ENCODE results near the gene EEF2K. TPM values are rescaled to one million over a fixed set of nuclear protein-coding genes. Genes with fewer than 3 reads are reported as not detected.
"Not testable (repeated sequence)": the region's sequence is repeated elsewhere in the genome, so short reads cannot be mapped to it uniquely, and the experiment has no call there.

EEF2K gene
- total RNA-seq, 2 donors from 2014 or later: 13.7 to 42.6 TPM

DNA sequence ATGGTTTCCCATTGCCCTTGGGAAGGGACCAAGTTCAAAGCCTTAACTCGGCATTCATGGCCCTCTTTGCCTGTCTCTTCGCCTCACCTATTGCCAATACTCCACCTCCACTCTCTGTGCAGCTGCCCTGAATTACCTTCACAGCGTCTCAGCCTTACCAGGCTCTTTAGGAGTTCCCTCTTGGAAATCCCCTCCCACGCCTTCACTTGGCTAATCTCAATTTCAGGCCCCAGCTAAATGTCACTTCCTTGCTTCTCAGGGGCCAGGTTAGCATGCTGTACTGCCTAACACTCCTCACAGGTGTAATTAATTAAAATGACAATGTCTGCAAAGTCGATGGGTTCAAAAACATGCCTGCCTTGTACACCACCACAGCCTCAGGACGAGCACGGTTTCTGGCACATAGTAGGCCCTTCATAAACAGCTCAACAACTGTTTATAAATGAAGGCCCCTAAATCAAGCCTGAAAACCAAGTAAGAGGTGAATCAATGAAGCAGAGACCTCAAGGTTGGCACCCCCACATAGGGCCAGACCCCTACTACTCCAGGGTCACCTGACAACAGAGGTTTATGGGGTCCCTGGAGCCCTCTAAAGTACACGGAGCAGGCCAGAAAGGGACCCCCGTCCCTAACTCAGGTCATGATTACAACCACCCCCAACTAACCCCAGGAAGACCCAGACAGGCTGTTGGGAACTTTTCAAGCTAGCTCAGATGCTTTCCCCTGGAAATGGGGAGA, 11.2 kb upstream of the EEF2K start:
- H3K4me1 Mint-ChIP-seq (ENCODE audit: low read depth in 2 of 2): peaks cover 43 to 52% of the 10 kb centered on the region in 2 donors
- ATAC-seq: no peak
- H3K27me3 Mint-ChIP-seq: no peaks in the 10 kb centered on the region
- peaks cover 7% of the 10 kb centered on the region for H3K9me3 Mint-ChIP-seq
- no peak for DNase-seq (ENCODE audit: low spot score)
- H3K36me3 Mint-ChIP-seq: no peaks in the 10 kb centered on the region
- peak overlapping the region; percentile 73 for H3K4me3 Mint-ChIP-seq
- H3K27ac Mint-ChIP-seq: peak overlapping the region; percentile 93 to 96

DNA sequence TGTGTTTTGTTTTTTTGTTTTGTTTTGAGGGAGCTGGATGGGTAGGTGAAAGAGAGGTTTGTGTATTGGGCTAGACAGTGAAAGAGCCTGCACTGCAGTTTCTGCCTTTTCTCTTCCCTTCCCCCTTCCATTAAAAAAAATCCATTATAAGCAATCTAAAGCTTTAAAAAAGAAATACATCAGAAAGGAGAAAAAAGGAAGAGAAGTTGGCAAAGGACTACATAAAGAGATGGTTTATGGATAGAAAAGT, 10.7 kb upstream of the EEF2K start:
- Mint-ChIP-seq H3K27ac (peak overlapping the region; percentile 93 to 96), H3K4me3 (peak overlapping the region; percentile 73), H3K9me3 (peaks cover 7% of the 10 kb centered on the region), H3K27me3 (no peaks in the 10 kb centered on the region), H3K36me3 (no peaks in the 10 kb centered on the region), H3K4me1 (ENCODE audit: low read depth in 2 of 2) (peaks cover 41 to 50% of the 10 kb centered on the region in 2 donors)
- DNase-seq (ENCODE audit: low spot score): no peak
- no peak for ATAC-seq

DNA sequence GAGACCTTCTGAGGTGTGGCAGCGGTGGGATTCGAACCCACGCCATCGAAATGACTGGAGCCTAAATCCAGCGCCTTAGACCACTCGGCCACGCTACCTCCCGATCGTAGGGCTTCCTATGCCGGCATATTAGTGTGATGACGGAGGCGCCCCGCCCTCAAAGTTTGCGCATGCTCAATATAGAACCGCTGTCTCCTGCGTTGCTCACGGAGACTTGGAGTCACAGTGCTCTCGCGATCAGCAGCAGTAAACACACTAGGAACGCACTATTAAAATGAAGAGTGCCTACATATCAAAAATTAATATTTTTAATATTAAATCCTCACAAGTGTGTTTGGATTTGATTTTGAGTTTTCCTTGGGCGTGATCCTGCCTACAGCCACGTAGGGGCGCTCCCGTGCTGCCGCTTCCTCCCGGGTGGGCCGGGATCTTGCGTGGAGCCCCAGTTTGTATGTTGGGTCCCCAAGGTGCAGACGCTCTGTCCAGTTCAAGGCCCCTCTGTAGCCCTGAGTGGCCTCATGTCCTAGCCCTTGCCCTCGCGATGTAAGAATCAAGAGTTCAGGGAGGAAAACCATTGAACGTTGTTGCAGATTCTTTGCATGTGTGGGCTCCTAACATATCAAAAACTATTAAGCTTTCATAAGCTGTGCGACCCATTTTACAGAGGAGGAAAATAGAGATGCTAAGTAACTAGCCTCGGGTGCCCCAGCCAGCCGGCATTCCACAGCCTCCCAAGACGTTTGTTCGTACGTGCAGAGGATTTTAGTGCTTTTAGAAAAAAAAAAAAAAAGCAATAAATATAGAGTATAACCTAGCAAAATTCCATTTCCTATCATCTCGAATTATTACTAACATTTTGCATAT, 10.2 kb upstream of the EEF2K start:
- DNase-seq (ENCODE audit: low spot score) (peak; percentile 89), ATAC-seq (peak; percentile 34 to 44)
- H3K27ac Mint-ChIP-seq: peak overlapping the region; percentile 93 to 96
- H3K27me3 Mint-ChIP-seq: no peaks in the 10 kb centered on the region
- H3K9me3 Mint-ChIP-seq: peaks cover 7% of the 10 kb centered on the region
- H3K4me3 Mint-ChIP-seq: peak overlapping the region; percentile 73
- H3K36me3 Mint-ChIP-seq: no peaks in the 10 kb centered on the region
- peaks cover 41 to 44% of the 10 kb centered on the region in 2 donors for H3K4me1 Mint-ChIP-seq (ENCODE audit: low read depth in 2 of 2)

DNA sequence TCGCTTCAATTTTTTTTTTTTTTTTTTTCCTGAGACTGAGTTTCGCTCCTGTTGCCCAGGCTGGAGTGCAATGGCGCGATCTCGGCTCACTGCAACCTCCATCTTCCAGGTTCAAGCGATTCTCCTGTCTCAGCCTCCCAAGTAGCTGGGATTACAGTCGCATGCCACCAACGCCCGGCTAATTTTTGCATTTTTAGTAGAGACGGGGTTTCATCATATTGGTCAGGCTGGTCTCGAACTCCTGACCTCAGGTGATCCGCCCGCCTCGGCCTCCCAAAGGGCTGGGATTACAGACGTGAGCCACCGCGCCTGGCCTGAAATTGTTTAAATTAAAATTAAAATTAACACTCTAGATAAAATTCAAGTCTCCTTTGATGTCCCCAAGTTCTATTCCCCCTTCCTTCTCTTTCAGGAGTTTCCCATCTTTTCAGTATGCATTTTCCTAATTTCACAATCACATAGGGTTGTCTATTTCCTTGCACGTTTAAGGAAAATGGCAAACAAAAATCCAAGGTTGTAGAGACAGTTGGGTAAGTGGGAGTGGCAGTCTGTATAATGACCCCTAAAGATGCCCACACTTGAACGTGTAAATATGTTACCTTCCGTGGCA, 9.4 kb upstream of the EEF2K start:
- peak overlapping the region; percentile 75 to 93 for H3K27ac Mint-ChIP-seq
- H3K36me3 Mint-ChIP-seq; H3K27me3 Mint-ChIP-seq; H3K9me3 Mint-ChIP-seq; ATAC-seq; DNase-seq (ENCODE audit: low spot score): not testable (repeated sequence)
- peak overlapping the region; percentile 73 for H3K4me3 Mint-ChIP-seq
- peaks cover 40% of the 10 kb centered on the region in 2 donors for H3K4me1 Mint-ChIP-seq (ENCODE audit: low read depth in 2 of 2)

DNA sequence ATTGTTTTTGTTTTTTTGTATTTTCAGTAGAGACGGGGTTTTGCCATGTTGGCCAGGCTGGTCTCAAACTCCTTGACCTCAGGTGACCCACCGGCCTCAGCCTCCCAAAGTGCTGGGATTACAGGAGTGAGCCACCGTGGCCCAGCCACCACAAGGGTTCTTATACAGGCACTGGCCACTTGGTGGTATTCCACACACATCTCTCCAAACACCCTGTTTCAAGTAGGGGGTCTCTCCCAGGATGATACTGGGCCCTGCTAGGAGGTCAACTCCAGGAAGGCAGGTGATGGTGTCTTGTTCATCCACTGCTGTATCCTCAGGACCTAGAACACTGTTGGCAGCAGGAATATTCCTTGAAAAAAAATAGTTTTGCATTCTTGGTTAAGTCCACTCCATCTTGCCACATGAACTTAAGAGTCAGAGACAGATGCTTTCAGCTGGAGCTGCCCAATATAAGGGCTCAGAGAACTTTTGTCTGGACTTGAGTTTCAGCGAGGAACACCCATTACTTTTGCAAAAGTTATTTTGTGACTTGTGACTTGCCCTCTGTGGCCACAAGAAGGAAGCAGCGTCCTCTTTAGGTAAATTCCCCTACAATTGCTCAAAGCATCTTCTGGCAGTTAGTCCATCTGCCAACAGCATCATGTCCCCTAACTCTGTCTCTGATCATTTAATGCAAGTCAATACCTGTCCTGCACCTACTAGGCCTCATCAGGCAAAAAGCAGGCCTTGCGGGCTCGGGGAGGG, 7.4 kb upstream of the EEF2K start:
- no peak overlapping the region for H3K4me3 Mint-ChIP-seq
- ATAC-seq: no peak
- H3K9me3 Mint-ChIP-seq: peaks cover 3% of the 10 kb centered on the region
- H3K27me3 Mint-ChIP-seq: no peaks in the 10 kb centered on the region
- H3K4me1 Mint-ChIP-seq (ENCODE audit: low read depth in 2 of 2): peaks cover 25 to 26% of the 10 kb centered on the region in 2 donors
- DNase-seq (ENCODE audit: low spot score): no peak
- no peaks in the 10 kb centered on the region for H3K36me3 Mint-ChIP-seq
- no peak overlapping the region for H3K27ac Mint-ChIP-seq

DNA sequence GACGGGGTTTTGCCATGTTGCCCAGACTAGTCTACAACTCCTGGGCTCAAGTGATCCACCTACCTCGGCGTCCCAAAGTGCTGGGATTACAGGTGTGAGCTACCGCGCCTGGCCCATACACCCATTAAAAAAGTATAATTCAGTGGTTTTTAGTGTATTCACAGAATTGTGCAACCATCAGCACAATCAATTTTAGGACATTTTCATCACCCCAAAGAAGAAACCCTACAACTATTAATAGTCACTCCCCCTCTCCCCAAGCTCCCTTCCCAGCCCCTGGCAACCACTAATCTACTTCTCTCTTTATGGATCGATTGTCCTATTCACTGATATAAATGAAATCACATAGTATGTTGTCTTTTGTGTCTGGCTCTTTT, 3.8 kb upstream of the EEF2K start:
- ATAC-seq (no peak), DNase-seq (ENCODE audit: low spot score) (no peak)
- no peak overlapping the region for H3K4me3 Mint-ChIP-seq
- no peak overlapping the region for H3K27ac Mint-ChIP-seq
- H3K4me1 Mint-ChIP-seq (ENCODE audit: low read depth in 2 of 2): peaks cover 6 to 14% of the 10 kb centered on the region in 2 donors
- H3K9me3 Mint-ChIP-seq: no peaks in the 10 kb centered on the region
- H3K36me3 Mint-ChIP-seq: no peaks in the 10 kb centered on the region
- H3K27me3 Mint-ChIP-seq: no peaks in the 10 kb centered on the region

DNA sequence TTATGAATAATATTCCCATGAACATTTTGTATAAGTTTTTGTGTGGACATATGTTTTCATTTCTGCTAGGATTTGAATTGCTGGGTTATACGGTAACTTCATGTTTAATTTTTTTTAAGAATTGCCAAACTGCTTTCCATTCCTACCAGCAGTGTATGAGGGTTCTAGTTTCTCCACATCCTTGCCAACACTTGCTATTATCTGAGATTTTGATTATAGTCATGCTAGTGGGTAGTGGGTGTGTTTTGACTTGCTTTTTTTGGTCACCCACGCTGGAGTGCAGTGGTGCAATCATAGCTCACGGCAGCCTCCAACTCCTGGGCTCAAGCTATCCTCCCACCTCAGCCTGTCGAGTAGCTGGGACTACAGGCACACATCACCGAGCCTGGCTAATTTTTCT, 3.0 kb upstream of the EEF2K start:
- no peak for DNase-seq (ENCODE audit: low spot score)
- Mint-ChIP-seq H3K27me3 (no peaks in the 10 kb centered on the region), H3K27ac (no peak overlapping the region), H3K36me3 (no peaks in the 10 kb centered on the region), H3K4me1 (ENCODE audit: low read depth in 2 of 2) (peaks cover 12 to 22% of the 10 kb centered on the region in 2 donors), H3K4me3 (no peak overlapping the region), H3K9me3 (no peaks in the 10 kb centered on the region)
- ATAC-seq: no peak

DNA sequence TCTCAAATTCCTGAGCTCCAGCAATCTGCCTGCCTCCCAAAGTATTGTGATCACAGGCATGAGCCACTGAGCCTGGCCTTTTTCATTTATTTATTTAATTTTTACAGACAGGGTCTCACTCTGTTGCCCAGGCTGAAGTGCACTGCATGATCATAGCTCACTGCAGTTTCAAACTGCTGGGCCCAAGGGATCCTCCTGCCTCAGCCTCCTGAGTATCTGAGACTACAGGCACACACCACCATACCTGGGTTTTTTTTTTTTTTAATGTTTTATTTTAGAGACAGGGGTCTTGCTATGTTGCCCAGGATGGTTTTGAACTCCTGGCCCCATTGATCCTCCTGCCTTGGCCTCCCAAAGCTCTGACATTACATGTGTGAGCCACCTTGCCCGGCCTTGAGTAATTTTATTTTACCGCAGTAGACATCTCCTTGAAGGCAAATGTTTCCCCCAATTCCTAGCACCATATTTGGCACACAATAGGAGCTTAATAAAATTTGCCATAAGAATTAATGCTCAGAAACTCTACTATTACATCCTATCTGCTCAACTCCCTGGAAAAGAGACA, 1.9 kb upstream of the EEF2K start:
- DNase-seq (ENCODE audit: low spot score): no peak
- Mint-ChIP-seq H3K4me3 (no peak overlapping the region), H3K27me3 (no peaks in the 10 kb centered on the region), H3K36me3 (no peaks in the 10 kb centered on the region), H3K9me3 (no peaks in the 10 kb centered on the region), H3K27ac (no peak overlapping the region), H3K4me1 (ENCODE audit: low read depth in 2 of 2) (peaks cover 12 to 19% of the 10 kb centered on the region in 2 donors)
- ATAC-seq: no peak

DNA sequence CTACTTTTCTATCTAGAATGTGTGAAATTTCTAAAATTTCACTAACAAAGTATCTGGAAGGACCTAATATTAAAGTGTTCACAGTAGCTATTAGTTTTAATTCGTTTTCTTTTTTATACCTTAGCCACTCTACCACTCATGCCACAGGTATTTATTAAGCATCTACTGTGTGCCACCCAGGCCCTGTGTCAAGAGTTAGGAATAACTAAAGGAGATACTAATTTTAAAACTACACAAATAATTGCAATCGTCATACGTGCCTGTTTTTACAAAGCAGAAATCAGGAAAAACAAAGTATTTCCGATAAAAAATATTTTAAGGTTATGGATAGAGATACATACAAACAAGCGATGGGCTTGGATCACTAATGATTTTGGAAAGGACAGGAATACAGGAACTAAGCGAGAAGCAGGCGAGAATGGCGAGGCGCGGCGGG, 483 bp upstream of the EEF2K start:
- no peak for DNase-seq (ENCODE audit: low spot score)
- H3K4me1 Mint-ChIP-seq (ENCODE audit: low read depth in 2 of 2): peaks cover 12 to 24% of the 10 kb centered on the region in 2 donors
- H3K9me3 Mint-ChIP-seq: no peaks in the 10 kb centered on the region
- no peaks in the 10 kb centered on the region for H3K36me3 Mint-ChIP-seq
- ATAC-seq: no peak
- peak overlapping the region; percentile 33 to 73 for H3K27ac Mint-ChIP-seq
- H3K4me3 Mint-ChIP-seq: peak overlapping the region; percentile 81
- no peaks in the 10 kb centered on the region for H3K27me3 Mint-ChIP-seq

DNA sequence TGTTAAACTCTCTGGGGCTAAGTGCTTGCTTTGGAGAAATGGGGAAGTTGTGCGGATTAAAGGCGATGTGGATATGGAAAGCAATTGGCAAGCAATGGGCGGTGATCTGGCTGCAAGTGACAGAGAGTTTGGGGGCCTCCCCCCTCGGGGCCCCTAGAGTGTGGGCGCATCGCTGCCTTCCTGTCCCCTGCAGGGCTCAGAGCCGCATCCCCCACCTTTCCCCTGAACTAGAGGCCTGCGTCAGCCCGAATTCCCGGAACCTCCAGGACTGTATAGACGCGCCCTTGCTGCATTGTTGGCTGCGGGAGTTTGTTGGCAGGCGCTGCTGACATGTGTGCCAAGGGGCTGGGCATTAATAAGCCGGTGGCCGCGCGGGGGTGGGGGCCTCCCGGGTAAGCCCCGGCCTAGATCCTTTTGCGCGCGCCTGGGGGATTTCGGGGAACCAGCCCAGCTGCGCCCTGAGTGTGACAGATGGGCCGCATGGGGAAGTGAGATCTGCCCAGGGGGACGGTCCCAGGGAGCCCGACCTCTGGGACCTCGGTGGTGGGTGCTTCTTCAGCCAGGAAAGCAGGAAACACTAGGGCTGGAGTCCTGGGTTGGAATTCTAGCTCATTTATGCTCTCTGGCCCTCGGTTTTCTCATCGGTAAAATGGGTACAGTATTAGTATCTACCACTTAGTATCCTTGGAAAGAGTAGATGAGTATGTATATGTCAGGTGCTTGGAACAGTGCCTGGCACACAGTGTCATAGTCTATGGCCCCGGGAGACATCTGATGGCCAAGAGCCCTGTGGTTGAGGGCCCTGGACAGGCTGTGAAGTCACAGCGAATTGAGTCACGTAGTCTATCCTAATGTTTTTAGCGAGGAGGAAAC, 1.0 kb downstream of the EEF2K start:
- no peaks in the 10 kb centered on the region for H3K36me3 Mint-ChIP-seq
- H3K4me1 Mint-ChIP-seq (ENCODE audit: low read depth in 2 of 2): peaks cover 12 to 29% of the 10 kb centered on the region in 2 donors
- peak overlapping the region; percentile 81 for H3K4me3 Mint-ChIP-seq
- DNase-seq (ENCODE audit: low spot score): peak; percentile 86
- ATAC-seq: peak; percentile 58 to 72
- H3K27me3 Mint-ChIP-seq: no peaks in the 10 kb centered on the region
- no peaks in the 10 kb centered on the region for H3K9me3 Mint-ChIP-seq
- peak overlapping the region; percentile 68 to 94 for H3K27ac Mint-ChIP-seq

DNA sequence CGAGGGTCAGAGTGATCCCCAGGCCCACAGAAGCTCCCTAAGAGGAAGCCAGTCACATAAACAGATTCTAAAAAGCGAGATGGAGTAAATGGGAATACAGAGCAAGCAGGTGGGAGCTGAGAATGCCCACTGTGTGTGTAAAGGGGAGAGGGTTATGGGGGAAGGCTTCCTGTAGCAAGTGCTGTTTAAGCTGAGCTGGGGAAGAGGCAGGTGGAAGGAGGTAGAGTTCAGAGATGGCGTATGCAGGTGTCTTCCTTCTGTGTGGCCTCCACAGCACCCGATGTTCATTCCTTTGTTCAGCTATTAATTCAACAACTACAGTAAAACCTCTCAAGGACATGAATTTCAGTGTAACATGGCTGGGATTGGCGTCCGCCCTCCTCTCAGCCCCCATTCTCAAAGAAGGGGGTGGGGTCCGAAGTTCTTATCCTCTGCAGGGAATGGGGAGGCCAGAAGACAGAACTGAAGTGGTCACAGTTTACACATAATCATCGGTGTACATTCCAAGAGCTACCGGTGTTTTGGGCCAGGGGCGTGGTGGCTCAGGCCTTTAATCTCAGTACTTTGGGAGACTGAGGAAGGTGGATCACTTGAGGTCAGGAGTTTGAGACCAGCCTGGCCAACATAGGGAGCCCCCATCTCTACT, 1.8 kb downstream of the EEF2K start:
- no peaks in the 10 kb centered on the region for H3K36me3 Mint-ChIP-seq
- H3K9me3 Mint-ChIP-seq: no peaks in the 10 kb centered on the region
- peaks cover 12 to 29% of the 10 kb centered on the region in 2 donors for H3K4me1 Mint-ChIP-seq (ENCODE audit: low read depth in 2 of 2)
- H3K27ac Mint-ChIP-seq: peak overlapping the region; percentile 68 to 94
- H3K4me3 Mint-ChIP-seq: peak overlapping the region; percentile 81
- ATAC-seq (no peak), DNase-seq (ENCODE audit: low spot score) (no peak)
- no peaks in the 10 kb centered on the region for H3K27me3 Mint-ChIP-seq

DNA sequence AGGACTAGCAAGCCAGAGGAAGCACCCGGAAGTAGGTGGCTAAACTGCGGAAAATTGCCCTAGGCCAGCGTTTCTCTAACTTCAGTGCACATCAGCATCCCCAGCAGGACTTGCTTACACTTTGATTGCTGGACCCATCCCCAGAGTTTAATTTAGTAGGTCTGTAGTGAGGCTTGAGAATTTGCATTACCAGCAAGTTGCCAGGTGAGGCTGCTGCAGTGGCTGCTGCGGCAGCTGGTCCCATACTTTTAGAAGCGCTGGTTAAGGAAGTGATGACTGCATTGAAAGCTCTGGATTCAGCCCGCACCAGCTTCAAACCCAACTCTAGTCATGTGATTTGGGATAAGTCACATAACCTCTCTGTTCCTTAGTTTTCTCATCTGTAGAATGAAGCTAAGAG, 4.2 kb downstream of the EEF2K start:
- no peaks in the 10 kb centered on the region for H3K9me3 Mint-ChIP-seq
- ATAC-seq (no peak), DNase-seq (ENCODE audit: low spot score) (no peak)
- H3K27ac Mint-ChIP-seq: peak overlapping the region in 1 of 2 donors; percentile 42
- H3K36me3 Mint-ChIP-seq: no peaks in the 10 kb centered on the region
- H3K27me3 Mint-ChIP-seq: no peaks in the 10 kb centered on the region
- H3K4me1 Mint-ChIP-seq (ENCODE audit: low read depth in 2 of 2): peaks cover 25 to 37% of the 10 kb centered on the region in 2 donors
- no peak overlapping the region for H3K4me3 Mint-ChIP-seq
